ENCODE results near the gene RPLP2.
A peak's percentile ranks its signal among the peaks of the same experiment; 100 is the strongest.

The RPLP2 gene

DNA sequence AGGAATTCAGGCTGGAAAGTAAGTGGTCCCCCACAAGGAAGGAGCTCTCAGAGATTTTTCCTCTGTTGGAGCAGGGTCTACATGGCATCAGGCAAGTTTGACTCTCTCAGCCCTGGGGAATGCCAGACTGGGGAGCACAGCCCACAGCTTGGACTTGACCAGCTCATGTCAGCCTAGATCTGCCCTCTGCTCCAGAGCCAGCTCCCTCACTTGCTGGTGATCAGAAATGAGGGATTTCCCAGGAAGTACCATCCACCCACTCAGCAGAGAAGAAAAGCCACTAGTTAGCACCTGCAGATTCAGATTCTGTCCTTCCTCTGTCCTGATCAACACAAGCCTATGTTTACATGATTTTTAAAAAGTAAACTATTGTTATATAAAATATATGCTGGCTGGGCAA is 49.5 kb upstream of the RPLP2 start:
- Histone ChIP-seq H3K4me1 (ENCODE audit: control insufficient read depth, insufficient read depth, low read length) (no peaks in the 10 kb centered on the region), H3K27ac (ENCODE audit: extremely low read depth, low read depth, low read length) (no peak overlapping the region), H3K9me3 (ENCODE audit: control insufficient read depth, insufficient read depth, low read depth, low read length) (no peaks in the 10 kb centered on the region), H3K36me3 (ENCODE audit: control insufficient read depth in 2 of 2, insufficient read depth in 1 of 2, low read length in 2 of 2) (peaks cover 11 to 95% of the 10 kb centered on the region in 2 experiments; a peak in 2 of 3 replicates), H3K4me3 (ENCODE audit: low read depth, low read length) (no peak overlapping the region)
- ChIA-PET CTCF (interaction anchor here (0.6 to 1.3 kb wide), 3 partner anchors 11 to 159 kb away, joined by 3 read pairs; no protein-coding TSS in a partner anchor), POLR2A (interaction anchor here (0.6 to 1.1 kb wide), 3 partner anchors 13 to 17 kb away, joined by 3 to 4 read pairs (median 3); partner anchors contain the start of genes GATD1 and TALDO1)
- TF ChIP-seq, protein P1, sequence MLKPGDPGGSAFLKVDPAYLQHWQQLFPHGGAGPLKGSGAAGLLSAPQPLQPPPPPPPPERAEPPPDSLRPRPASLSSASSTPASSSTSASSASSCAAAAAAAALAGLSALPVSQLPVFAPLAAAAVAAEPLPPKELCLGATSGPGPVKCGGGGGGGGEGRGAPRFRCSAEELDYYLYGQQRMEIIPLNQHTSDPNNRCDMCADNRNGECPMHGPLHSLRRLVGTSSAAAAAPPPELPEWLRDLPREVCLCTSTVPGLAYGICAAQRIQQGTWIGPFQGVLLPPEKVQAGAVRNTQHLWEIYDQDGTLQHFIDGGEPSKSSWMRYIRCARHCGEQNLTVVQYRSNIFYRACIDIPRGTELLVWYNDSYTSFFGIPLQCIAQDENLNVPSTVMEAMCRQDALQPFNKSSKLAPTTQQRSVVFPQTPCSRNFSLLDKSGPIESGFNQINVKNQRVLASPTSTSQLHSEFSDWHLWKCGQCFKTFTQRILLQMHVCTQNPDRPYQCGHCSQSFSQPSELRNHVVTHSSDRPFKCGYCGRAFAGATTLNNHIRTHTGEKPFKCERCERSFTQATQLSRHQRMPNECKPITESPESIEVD (tag by site-specific recombination; IDR thresholded peaks at IDR 0.05): no peak
- TF ChIP-seq YY1 (tag by site-specific recombination; IDR thresholded peaks at IDR 0.05) (no peak), ZNF501 (tag by site-specific recombination; IDR thresholded peaks at IDR 0.05) (no peak), ZNF830 (tag by site-specific recombination; IDR thresholded peaks at IDR 0.05; ENCODE audit: low read depth) (no peak), REPIN1 (tag by site-specific recombination; IDR thresholded peaks at IDR 0.05; ENCODE audit: low read depth) (no peak), ZBTB7A (tag by site-specific recombination; IDR thresholded peaks at IDR 0.05; ENCODE audit: low read depth) (no peak), ZNF24 (tag by site-specific recombination; IDR thresholded peaks at IDR 0.05) (no peak), ZNF324 (tag by site-specific recombination; IDR thresholded peaks at IDR 0.05) (no peak), ZNF10 (tag by site-specific recombination; IDR thresholded peaks at IDR 0.05) (no peak), ZNF133 (tag by site-specific recombination; IDR thresholded peaks at IDR 0.05) (no peak), KLF16 (tag by site-specific recombination; IDR thresholded peaks at IDR 0.05) (no peak), ZBTB21 (tag by site-specific recombination; IDR thresholded peaks at IDR 0.05) (no peak), ZFP3 (tag by site-specific recombination; IDR thresholded peaks at IDR 0.05; ENCODE audit: low read depth) (no peak)
- TF ChIP-seq, protein P2, sequence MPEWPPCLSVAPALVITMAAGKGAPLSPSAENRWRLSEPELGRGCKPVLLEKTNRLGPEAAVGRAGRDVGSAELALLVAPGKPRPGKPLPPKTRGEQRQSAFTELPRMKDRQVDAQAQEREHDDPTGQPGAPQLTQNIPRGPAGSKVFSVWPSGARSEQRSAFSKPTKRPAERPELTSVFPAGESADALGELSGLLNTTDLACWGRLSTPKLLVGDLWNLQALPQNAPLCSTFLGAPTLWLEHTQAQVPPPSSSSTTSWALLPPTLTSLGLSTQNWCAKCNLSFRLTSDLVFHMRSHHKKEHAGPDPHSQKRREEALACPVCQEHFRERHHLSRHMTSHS (tag by site-specific recombination; IDR thresholded peaks at IDR 0.05): no peak
- TF ChIP-seq, protein P3, sequence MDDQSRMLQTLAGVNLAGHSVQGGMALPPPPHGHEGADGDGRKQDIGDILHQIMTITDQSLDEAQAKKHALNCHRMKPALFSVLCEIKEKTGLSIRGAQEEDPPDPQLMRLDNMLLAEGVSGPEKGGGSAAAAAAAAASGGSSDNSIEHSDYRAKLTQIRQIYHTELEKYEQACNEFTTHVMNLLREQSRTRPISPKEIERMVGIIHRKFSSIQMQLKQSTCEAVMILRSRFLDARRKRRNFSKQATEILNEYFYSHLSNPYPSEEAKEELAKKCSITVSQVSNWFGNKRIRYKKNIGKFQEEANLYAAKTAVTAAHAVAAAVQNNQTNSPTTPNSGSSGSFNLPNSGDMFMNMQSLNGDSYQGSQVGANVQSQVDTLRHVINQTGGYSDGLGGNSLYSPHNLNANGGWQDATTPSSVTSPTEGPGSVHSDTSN (CRISPR knock-in tag; IDR thresholded peaks at IDR 0.05): no peak
- TF ChIP-seq, protein P4, sequence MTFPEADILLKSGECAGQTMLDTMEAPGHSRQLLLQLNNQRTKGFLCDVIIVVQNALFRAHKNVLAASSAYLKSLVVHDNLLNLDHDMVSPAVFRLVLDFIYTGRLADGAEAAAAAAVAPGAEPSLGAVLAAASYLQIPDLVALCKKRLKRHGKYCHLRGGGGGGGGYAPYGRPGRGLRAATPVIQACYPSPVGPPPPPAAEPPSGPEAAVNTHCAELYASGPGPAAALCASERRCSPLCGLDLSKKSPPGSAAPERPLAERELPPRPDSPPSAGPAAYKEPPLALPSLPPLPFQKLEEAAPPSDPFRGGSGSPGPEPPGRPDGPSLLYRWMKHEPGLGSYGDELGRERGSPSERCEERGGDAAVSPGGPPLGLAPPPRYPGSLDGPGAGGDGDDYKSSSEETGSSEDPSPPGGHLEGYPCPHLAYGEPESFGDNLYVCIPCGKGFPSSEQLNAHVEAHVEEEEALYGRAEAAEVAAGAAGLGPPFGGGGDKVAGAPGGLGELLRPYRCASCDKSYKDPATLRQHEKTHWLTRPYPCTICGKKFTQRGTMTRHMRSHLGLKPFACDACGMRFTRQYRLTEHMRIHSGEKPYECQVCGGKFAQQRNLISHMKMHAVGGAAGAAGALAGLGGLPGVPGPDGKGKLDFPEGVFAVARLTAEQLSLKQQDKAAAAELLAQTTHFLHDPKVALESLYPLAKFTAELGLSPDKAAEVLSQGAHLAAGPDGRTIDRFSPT (tag by site-specific recombination; IDR thresholded peaks at IDR 0.05): no peak
- TF ChIP-seq, protein P5, sequence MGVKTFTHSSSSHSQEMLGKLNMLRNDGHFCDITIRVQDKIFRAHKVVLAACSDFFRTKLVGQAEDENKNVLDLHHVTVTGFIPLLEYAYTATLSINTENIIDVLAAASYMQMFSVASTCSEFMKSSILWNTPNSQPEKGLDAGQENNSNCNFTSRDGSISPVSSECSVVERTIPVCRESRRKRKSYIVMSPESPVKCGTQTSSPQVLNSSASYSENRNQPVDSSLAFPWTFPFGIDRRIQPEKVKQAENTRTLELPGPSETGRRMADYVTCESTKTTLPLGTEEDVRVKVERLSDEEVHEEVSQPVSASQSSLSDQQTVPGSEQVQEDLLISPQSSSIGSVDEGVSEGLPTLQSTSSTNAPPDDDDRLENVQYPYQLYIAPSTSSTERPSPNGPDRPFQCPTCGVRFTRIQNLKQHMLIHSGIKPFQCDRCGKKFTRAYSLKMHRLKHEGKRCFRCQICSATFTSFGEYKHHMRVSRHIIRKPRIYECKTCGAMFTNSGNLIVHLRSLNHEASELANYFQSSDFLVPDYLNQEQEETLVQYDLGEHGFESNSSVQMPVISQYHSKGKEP (tag by site-specific recombination; IDR thresholded peaks at IDR 0.05): no peak

DNA sequence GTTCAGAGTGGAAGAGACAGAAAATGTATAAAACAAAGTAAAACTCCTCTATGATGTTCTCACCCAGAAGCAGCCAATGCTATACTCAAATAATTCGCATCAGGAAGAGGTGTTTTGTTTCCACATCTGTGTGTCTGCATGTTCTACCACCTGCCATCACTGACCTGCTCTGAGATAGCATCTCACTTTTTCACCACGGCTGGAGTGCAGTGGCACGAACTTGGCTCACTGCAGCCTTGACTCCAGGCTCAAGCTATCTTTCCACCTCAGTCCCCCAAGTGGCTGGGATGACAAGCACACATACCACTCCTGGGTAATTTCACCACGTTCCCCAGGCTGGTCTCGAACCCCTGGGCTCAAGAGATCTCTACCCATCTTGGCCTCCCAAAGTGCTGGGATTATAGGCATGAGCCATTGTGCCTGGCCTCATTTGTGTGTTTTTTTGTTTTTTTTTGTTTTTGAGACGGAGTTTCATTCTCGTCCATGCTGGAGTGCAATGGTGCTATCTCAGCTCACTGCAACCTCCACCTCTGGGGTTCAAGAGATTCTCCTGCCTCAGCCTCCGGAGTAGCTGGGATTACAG is 48.1 kb upstream of the RPLP2 start:
- H3K27ac ChIP-seq (ENCODE audit: extremely low read depth, low read depth, low read length): no peak overlapping the region
- H3K36me3 ChIP-seq (ENCODE audit: control insufficient read depth in 2 of 2, insufficient read depth in 1 of 2, low read length in 2 of 2): peaks cover 7 to 95% of the 10 kb centered on the region in 2 experiments; a peak in 2 of 3 replicates
- ChIA-PET POLR2A (interaction anchor here (0.6 to 1.6 kb wide), 5 partner anchors 14 to 58 kb away, joined by 3 to 5 read pairs (median 3); partner anchors contain the start of gene TALDO1), CTCF (interaction anchor here (0.8 kb wide), 1 partner anchor 35 kb away, joined by 4 read pairs; no protein-coding TSS in a partner anchor)
- no peaks in the 10 kb centered on the region for H3K4me1 ChIP-seq (ENCODE audit: control insufficient read depth, insufficient read depth, low read length)
- TF ChIP-seq OVOL3 (tag by site-specific recombination; IDR thresholded peaks at IDR 0.05): no peak
- peak; percentile 75 for TF ChIP-seq ZBTB48 (tag by site-specific recombination; IDR thresholded peaks at IDR 0.05)
- TF ChIP-seq ZNF664 (tag by site-specific recombination; IDR thresholded peaks at IDR 0.05): peak; percentile 90
- H3K4me3 ChIP-seq (ENCODE audit: low read depth, low read length): no peak overlapping the region
- no peaks in the 10 kb centered on the region for H3K9me3 ChIP-seq (ENCODE audit: control insufficient read depth, insufficient read depth, low read depth, low read length)

Data from HEK293 (cell line).